Cardiac muscle cell (in vitro differentiated cells and primary cell): ENCODE results near the gene CTNNA2. TPM values are rescaled to one million over a fixed set of nuclear protein-coding genes. Genes with fewer than 3 reads are reported as not detected.

Experiments used
- DNase-seq, 2 donors: peaks; one replicate each; pipeline versions ENCODE4 v3.0.0 to v3.0.0-alpha.2; 2010 to 2017; ENCODE audit warnings: low read depth in 1 of 2, low spot score in 1 of 2
- H3K27ac ChIP-seq: fragments of 200-600 bp; sonication (generic); 2 replicates; pipeline ENCODE4 v1.5.1; 2016
- H3K27me3 ChIP-seq: fragments of 200-600 bp; sonication (generic); 2 replicates; pipeline ENCODE4 v1.6.0; 2016; ENCODE audit warnings: control low read depth
- H3K36me3 ChIP-seq: fragments of 200-600 bp; sonication (generic); 2 replicates; pipeline ENCODE4 v1.5.1; 2016; ENCODE audit warnings: control low read depth
- H3K4me1 ChIP-seq: fragments of 200-600 bp; sonication (generic); 2 replicates; pipeline ENCODE4 v1.8.1; 2017; ENCODE audit warnings: low read depth, mild to moderate bottlenecking, mixed run types
- H3K4me3 ChIP-seq: fragments of 200-600 bp; sonication (generic); 2 replicates; pipeline ENCODE4 v1.5.1; 2016; ENCODE audit warnings: mild to moderate bottlenecking
- H3K9me3 ChIP-seq: fragments of 200-600 bp; sonication (generic); 2 replicates; pipeline ENCODE4 v1.5.1; 2017; ENCODE audit warnings: low read depth, mild to moderate bottlenecking, control low read depth
- polyA plus RNA-seq: library from polyadenylated mRNA; unstranded; fragments of >200 nt; fragmentation: Nextera tagmentation; extraction: Ambion mirVana; gene quantifications from 2 replicates; pipeline ENCODE4 v1.2.1, GENCODE V29; 2016
- total RNA-seq: library from RNA; depleted of rRNA; stranded (reverse); fragments of >200 nt; gene quantifications from 2 replicates; pipeline ENCODE4 v1.2.3, GENCODE V29; 2016
- TF ChIP-seq, protein P1 (sequence below): IDR thresholded peaks from 2 replicates; pipeline ENCODE4 v1.5.1; 2012; ENCODE audit warnings: low read depth, mild to moderate bottlenecking, low read length

CTNNA2 gene
- total and polyA plus RNA-seq, 2 experiments from 2014 or later = 7.4 to 17.4 TPM

DNA sequence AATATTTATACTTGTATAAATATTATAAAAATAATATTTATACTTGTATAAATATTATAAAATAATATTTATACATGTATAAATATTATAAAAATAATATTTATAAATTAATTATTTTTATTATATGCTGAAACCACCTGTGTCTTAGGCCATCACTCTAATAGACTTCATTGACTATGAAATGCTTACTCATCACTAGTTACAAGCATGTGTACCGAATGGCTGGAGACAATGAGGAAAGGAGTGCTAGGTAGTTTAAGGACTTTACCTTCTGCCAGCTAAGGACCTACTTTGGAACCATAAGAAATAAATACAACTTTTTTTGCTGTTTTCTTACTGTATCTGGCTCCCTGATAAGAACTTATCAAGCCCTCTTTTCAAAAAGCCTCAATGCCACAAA, 562.9 kb downstream of the CTNNA2 start:
- Histone ChIP-seq H3K36me3 (no peaks in the 10 kb centered on the region), H3K27ac (no peak overlapping the region), H3K27me3 (no peaks in the 10 kb centered on the region), H3K9me3 (no peaks in the 10 kb centered on the region), H3K4me3 (no peak overlapping the region), H3K4me1 (no peaks in the 10 kb centered on the region)
- TF ChIP-seq, protein P1, sequence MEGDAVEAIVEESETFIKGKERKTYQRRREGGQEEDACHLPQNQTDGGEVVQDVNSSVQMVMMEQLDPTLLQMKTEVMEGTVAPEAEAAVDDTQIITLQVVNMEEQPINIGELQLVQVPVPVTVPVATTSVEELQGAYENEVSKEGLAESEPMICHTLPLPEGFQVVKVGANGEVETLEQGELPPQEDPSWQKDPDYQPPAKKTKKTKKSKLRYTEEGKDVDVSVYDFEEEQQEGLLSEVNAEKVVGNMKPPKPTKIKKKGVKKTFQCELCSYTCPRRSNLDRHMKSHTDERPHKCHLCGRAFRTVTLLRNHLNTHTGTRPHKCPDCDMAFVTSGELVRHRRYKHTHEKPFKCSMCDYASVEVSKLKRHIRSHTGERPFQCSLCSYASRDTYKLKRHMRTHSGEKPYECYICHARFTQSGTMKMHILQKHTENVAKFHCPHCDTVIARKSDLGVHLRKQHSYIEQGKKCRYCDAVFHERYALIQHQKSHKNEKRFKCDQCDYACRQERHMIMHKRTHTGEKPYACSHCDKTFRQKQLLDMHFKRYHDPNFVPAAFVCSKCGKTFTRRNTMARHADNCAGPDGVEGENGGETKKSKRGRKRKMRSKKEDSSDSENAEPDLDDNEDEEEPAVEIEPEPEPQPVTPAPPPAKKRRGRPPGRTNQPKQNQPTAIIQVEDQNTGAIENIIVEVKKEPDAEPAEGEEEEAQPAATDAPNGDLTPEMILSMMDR = no peak
- no peak for DNase-seq

DNA sequence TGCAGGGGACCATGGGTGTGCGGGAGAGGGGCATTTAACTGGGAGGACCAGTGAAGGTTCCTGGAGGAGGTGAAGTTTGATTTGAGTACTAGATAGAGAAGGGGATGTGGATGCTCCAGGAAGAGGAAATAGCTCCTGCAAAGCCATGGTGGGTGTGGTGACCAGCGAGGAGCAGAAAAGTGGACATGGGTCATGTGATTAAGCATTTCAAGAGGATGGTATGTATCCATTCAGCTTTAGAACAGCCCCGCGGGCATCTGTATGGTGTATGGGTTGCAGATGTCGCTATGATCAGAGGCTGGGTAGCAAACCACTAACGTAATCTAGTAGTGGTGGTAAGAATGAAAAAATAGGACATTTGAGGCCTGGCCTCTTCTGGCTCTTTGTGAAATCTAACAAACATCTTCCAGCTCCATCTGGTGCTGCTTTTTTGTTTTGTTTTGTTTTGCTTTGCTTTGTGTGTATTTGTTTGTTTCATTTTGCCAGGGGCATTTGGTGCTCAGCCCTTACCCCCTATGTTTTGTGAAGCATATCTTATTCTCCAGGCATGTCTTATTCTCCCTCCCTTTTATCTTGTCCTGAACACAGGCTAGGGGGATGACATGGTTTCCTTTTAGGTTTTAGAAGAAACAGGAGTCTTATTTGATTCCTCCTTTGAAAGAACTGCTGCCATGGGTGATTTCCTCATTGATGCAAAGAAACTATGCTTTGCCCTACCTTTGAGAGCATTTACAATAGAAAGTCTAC, 565.6 kb downstream of the CTNNA2 start:
- TF ChIP-seq, protein P1 = no peak
- no peak for DNase-seq

DNA sequence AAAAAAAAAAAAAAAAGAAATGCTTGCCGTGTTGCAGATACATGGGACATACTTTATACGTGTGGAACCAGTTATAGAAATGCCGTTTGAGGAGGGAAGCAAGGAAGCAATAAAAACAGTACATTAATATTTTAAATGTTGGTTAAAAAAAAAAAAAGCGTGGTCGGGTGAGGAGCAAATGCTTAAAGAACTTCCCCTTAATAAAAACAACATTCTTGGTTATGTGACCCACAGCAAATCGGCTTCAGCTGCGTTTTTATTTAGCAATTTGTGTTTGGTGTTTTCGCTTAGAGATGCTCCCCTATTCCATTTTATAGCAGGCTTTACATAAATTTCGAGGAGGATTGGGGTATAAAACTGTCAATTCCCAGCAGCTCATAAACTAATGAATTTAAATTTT, 568.1 kb downstream of the CTNNA2 start:
- H3K9me3 ChIP-seq = no peaks in the 10 kb centered on the region
- DNase-seq = no peak
- H3K27me3 ChIP-seq = no peaks in the 10 kb centered on the region
- TF ChIP-seq, protein P1 = no peak
- peaks cover 4% of the 10 kb centered on the region for H3K4me1 ChIP-seq
- H3K27ac ChIP-seq = no peak overlapping the region
- no peak overlapping the region for H3K4me3 ChIP-seq
- H3K36me3 ChIP-seq = no peaks in the 10 kb centered on the region

More for the DNA sequence above, 565.6 kb downstream of the CTNNA2 start:
- Histone ChIP-seq H3K27me3 (no peaks in the 10 kb centered on the region), H3K36me3 (no peaks in the 10 kb centered on the region), H3K4me3 (no peak overlapping the region), H3K4me1 (no peaks in the 10 kb centered on the region), H3K9me3 (no peaks in the 10 kb centered on the region), H3K27ac (no peak overlapping the region)

DNA sequence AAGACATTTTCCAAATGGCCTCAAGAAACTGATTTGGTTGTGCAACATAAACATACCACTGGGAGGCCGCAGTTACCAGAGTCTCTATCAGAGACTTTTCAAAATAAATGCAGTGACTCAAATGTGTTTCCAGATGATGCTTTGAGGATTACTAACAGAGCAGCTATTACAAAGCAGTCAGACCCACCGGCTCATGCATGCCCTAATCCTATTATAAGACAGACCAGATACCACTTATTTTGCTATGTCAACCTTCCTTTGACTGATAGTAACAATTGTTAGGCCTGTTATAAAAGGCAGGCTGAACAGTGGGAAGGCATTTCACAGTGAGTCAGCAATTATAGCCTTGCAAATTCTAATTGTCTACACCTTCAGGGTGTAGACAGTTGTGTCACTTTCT, 574.0 kb downstream of the CTNNA2 start:
- H3K4me1 ChIP-seq = peaks cover 10% of the 10 kb centered on the region
- no peak overlapping the region for H3K27ac ChIP-seq
- peak; percentile 6 to 55 for DNase-seq
- TF ChIP-seq, protein P1 = no peak
- no peaks in the 10 kb centered on the region for H3K36me3 ChIP-seq
- H3K27me3 ChIP-seq = no peaks in the 10 kb centered on the region
- H3K4me3 ChIP-seq = no peak overlapping the region
- no peaks in the 10 kb centered on the region for H3K9me3 ChIP-seq

DNA sequence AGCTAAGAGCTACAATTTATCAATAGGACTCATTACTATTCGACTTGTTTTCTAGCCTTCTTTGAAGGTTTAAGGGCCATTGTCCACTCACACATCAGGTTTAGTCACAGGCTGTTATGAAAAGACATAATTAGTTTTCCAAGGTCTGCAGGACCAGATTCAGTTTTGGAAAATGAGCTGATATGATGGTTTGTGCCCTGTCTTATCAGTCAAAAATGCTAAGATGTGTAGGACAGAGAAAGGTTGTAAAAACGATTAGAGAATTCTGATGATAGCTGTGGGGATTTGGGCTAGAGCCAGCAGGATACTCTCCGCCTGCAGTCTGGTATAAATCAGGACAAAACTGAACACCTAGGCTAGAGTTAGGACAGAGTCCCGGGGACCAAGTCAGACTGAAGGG, 578.4 kb downstream of the CTNNA2 start:
- TF ChIP-seq, protein P1 = no peak
- Histone ChIP-seq H3K27ac (no peak overlapping the region), H3K4me1 (peaks cover 5% of the 10 kb centered on the region), H3K9me3 (no peaks in the 10 kb centered on the region), H3K27me3 (no peaks in the 10 kb centered on the region), H3K4me3 (no peak overlapping the region), H3K36me3 (no peaks in the 10 kb centered on the region)
- DNase-seq = no peak
